HG03103 (cell line): ENCODE results near the gene LRRC40.
"Not testable (repeated sequence)": the region's sequence is repeated elsewhere in the genome, so short reads cannot be mapped to it uniquely, and the experiment has no call there.

Experiments
- ATAC-seq: cut with Tn5 transposase; IDR thresholded peaks from one replicate; pipeline ENCODE4 v1.9.1; 2021; ENCODE audit warnings: low read depth; ENCODE audit not compliant: unreplicated experiment

The LRRC40 gene

GRCh38 chr1:70204139-70204538, 1.2 kb downstream of the LRRC40 start:
- ATAC-seq: no peak

- no peak for ATAC-seq
Observed at GRCh38 chr1:70202173-70202758, 3.1 kb downstream of the LRRC40 start.

- ATAC-seq: no peak
Observed at GRCh38 chr1:70200065-70200464, 5.3 kb downstream of the LRRC40 start.

GRCh38 chr1:70196333-70196732, 9.0 kb downstream of the LRRC40 start:
- no peak for ATAC-seq

GRCh38 chr1:70195342-70195741, 10.0 kb downstream of the LRRC40 start:
- no peak for ATAC-seq

GRCh38 chr1:70194601-70195000, 10.8 kb downstream of the LRRC40 start:
- no peak for ATAC-seq

GRCh38 chr1:70192446-70192845, 12.9 kb downstream of the LRRC40 start:
- not testable (repeated sequence) for ATAC-seq

GRCh38 chr1:70190180-70190579, 15.2 kb downstream of the LRRC40 start:
- no peak for ATAC-seq

GRCh38 chr1:70188522-70188921, 16.9 kb downstream of the LRRC40 start:
- ATAC-seq: no peak

GRCh38 chr1:70185181-70185580, 20.2 kb downstream of the LRRC40 start:
- ATAC-seq: not testable (repeated sequence)

GRCh38 chr1:70171512-70171911, 33.9 kb downstream of the LRRC40 start:
- ATAC-seq: no peak

- no peak for ATAC-seq
Observed at GRCh38 chr1:70169018-70169839, 36.1 kb downstream of the LRRC40 start.

- no peak for ATAC-seq
Observed at GRCh38 chr1:70168283-70168682, 37.1 kb downstream of the LRRC40 start.

- ATAC-seq: no peak
Observed at GRCh38 chr1:70164350-70164749, 41.0 kb downstream of the LRRC40 start.

GRCh38 chr1:70156529-70157120, 48.8 kb downstream of the LRRC40 start:
- no peak for ATAC-seq

GRCh38 chr1:70153739-70154138, 51.6 kb downstream of the LRRC40 start:
- ATAC-seq: no peak

GRCh38 chr1:70150444-70150843, 54.9 kb downstream of the LRRC40 start:
- no peak for ATAC-seq

GRCh38 chr1:70146488-70146887, 58.9 kb downstream of the LRRC40 start:
- ATAC-seq: no peak

GRCh38 chr1:70143048-70143659, 62.2 kb downstream of the LRRC40 start:
- no peak for ATAC-seq

- ATAC-seq: no peak
Observed at GRCh38 chr1:70142075-70142474, 63.3 kb downstream of the LRRC40 start.

GRCh38 chr1:70140894-70141293, 64.5 kb downstream of the LRRC40 start:
- ATAC-seq: no peak
